Stimulated activated CD4-positive, alpha-beta T cell treated with anti-CD3 and anti-CD28 coated beads, Interleukin-4, amount 100 ng/mL, for 48 hours (primary cell): ENCODE measurements around the gene GIPC1.
A peak's percentile ranks its signal among the peaks of the same experiment; 100 is the strongest.
"Not testable (repeated sequence)": the region's sequence is repeated elsewhere in the genome, so short reads cannot be mapped to it uniquely, and the experiment has no call there.

Experiments
- DNase-seq, 2 donors: peaks; one replicate each; pipeline ENCODE4 v3.0.0-alpha.2; 2020; ENCODE audit warnings: low read depth in 2 of 2

Gene GIPC1

DNA sequence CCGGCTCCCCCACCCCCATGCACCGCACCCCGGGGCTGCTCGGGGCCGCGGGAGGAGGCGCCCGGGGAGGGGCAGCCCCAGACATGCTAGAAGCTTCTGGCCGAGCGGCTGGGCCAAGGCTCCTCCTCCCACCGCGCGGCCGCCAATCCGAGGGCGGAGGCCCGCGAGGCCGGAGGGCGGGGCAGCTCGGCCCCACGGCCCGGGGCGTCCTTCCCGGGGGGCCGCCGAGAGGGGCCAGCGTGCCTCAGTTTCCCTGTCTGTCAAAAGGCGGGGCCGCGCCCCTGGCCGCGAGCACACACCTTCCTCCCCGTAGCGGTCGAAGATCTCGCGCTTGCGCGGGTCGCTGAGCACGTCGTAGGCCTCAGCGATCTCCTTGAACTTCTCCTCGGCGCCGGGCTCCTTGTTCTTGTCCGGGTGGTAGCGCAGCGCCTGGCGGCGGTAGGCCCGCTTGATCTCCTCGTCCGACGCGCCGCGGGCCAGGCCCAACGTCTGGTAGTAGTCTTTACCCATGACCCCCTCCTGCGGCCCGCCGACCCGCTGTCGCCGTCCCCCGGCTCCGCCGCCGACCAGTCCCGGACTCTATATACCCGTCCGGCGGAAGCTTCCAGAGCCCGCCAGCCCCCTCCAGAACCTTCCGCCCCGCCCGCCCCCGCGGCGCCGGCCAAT is 22.0 kb upstream of the GIPC1 start, which contains the start of gene DNAJB1:
DNAJB1 (minus strand) TSS at position 558 of the 666 bp plus-strand sequence; CDS start at position 510, 48 bp downstream.
- DNase-seq: peak; percentile 51 to 64

GRCh38 chr19:14517446-14517839 is 21.5 kb upstream of the GIPC1 start:
- no peak for DNase-seq

DNA sequence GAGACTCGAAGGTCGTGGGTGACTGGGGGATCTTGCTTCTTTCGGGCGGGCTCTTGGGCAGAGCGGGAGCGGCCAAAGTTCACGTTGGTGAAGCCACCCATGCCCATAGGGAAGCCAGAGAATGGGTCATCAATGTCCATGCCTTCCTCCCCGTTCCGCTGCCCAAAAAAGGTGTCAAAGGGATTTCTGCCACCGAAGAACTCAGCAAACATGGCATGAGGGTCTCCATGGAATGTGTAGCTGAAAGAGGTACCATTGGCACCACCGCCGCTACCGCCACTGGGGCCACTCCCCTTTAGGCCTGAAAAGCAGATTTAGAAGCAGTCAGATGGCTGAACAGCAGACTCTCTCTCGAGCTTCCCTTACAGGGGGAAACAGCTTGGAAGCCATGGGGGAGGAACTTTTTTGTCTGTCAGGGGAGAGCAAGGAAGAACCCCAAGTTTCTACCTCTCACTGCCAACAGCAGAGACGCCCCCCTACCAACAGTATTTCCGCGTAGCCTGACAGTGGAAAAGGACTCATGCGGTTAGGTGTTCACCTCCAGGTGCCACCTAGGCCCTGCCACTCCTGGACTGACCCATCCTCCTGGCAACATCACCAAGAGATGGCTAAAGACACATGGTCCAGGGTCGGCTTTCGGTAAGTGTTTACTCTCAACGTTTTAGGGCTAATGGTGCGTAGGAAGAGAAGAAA is 21.0 kb upstream of the GIPC1 start:
- no peak for DNase-seq

DNA sequence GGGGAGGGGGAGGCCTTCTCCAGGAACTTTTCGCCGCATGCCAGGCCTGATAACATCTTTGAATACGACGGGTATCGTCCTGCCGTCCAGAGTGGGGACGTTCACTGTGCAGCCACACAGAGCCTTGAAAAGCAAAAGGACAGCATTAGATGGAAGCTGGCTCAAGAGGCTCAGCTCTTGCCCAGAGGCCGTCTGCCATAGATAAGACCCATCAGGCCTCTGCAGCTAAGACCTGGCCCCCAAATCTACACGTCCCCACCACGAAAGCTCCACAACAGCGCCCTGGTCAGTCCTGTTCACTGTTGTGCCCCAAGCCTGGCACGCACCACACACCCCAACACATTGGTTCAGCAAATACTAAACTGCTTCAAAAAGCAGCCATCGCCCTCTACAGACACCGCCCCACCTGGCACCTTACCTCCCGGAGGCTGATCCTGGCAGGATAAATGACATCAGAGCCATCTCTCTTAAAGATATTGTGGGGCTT is 20.2 kb upstream of the GIPC1 start:
- DNase-seq: no peak

GRCh38 chr19:14515501-14516047 is 19.6 kb upstream of the GIPC1 start:
- no peak for DNase-seq

GRCh38 chr19:14514215-14514863 is 18.4 kb upstream of the GIPC1 start:
- no peak for DNase-seq

GRCh38 chr19:14512406-14512961 is 16.6 kb upstream of the GIPC1 start:
- no peak for DNase-seq

DNA sequence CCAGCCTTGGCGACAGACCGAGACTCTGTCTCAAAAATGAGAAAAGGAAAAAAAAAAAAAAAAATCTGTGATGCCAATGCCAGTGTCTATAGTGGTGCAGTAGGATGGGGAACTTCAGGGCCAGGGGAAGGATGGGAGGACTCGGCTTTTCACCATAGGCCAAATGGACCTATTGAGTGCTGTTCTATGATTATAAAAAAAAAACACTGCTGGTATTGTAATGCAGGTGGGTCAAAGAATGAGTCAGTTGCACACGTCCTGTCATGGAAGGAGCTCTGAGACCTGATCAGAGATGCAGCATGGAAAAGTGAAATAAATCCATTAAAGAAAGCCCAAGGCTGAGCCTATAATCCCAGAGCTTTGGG is 15.3 kb upstream of the GIPC1 start:
- DNase-seq: no peak

- no peak for DNase-seq
Observed at GRCh38 chr19:14510311-14511228, 14.6 kb upstream of the GIPC1 start.

DNA sequence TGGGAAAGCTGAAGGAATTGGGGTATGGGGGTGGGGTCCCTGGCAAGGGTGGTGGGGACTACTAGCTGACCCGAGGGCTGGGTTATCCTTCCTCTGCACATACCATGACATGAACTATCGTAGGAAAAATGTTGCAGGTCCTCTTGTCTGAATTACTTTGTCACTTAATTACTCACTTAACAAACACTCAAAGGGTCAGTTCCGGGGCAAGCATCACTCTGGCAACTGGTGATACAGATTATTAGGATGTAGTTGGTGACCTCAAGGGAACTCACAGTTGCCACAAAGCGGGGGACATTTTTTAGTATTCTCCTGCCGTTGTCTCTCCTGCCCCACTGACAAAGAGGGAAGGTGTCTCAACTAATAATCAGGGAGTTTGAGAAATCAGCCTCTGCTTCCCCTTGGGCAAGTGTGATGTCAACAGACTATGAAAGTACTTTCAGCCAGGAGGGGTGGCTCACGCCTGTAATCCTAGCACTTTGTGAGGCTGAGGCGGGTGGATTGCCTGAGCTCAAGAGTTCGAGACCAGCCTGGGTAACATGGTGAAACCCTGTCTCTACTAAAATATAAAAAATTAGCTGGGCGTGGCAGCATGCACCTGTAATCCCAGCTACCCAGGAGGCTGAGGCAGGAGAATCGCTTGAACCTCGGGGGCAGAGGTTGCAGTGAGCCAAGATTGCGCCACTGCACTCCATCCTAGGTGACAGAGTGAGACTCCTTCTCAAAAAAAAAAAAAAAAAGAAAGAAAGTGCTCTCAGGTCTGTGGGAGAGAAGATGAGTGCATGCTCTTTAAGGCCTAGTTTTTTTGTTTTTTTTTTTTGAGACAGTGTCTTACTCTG is 12.0 kb upstream of the GIPC1 start:
- no peak for DNase-seq

GRCh38 chr19:14505488-14506239 is 9.7 kb upstream of the GIPC1 start:
- peak; percentile 63 to 79 for DNase-seq

GRCh38 chr19:14504575-14504974 is 8.6 kb upstream of the GIPC1 start:
- not testable (repeated sequence) for DNase-seq

GRCh38 chr19:14503285-14503684 is 7.4 kb upstream of the GIPC1 start:
- no peak for DNase-seq

DNA sequence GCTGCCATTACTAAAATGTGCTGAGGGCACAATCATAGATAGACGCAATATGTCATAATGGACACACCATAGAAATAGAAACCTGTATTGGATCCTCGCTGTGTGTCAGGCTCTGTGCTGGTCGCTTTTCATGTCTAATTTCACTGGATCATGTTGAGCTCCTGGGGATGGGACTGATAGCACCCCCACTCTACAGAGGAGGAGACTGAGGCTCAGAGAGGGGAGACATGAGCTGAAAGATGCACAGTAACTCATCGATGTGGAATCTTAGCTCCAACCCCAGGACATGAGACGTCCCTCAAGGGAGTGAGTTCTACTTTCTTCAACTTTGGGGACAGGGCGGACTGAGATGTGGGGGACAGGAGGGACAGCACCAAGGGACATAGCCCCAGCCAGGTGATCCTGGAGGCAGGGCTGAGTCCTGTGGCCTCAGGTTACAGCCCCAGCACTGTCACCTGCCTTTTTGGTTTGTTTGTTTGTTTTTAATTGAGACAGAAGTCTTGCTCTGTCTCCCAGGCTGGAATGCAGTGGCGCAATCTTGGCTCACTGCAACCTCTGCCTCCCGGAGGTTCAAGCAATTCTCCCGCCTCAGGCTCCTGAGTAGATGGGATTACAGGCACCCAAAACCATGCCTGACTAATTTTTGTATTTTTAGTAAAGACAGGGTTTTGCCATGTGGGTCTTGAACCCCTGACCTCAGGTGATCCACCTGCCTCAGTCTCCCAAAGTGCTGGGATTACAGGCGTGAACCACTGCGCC is 6.6 kb upstream of the GIPC1 start:
- DNase-seq: no peak

GRCh38 chr19:14497228-14497921 is 1.4 kb upstream of the GIPC1 start:
- no peak for DNase-seq

DNA sequence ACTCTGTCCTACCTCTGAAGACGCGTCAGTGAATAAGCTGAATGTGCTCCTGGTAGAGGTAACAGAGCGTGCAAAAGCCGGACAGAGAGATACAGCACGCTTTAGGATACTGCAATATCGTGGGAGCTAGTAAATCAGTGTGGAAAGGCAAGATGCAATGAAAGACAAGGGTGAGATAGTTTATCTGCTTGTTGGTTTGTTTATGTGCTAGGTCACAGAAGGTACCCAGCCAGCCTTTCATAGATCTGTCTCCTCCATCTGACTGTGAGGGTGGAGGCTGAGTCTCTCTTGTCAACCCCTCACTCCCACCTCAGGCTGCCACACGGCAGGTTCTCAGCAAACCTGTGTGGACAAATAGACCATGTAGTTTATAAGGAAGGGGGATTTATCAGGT is 904 bp upstream of the GIPC1 start:
- no peak for DNase-seq

GRCh38 chr19:14495672-14496028 is 277 bp downstream of the GIPC1 start:
- no peak for DNase-seq
